22Rv1 (cell line): ENCODE measurements around the gene NRDC.

Source experiments
- ZFX ChIP-seq: fragments of 450-650 bp; IDR thresholded peaks from 2 replicates; pipeline ENCODE4 v1.6.1; 2017; ENCODE audit warnings: antibody characterized with exemption, borderline replicate concordance
- TF ChIP-seq, protein P1 (sequence below): fragments of 450-650 bp; IDR thresholded peaks from 2 replicates; pipeline ENCODE4 v1.5.1; 2017; ENCODE audit warnings: mild to moderate bottlenecking

GRCh38 chr1:51752073-51752948 is 126.2 kb downstream of the NRDC start:
- TF ChIP-seq, protein P1, sequence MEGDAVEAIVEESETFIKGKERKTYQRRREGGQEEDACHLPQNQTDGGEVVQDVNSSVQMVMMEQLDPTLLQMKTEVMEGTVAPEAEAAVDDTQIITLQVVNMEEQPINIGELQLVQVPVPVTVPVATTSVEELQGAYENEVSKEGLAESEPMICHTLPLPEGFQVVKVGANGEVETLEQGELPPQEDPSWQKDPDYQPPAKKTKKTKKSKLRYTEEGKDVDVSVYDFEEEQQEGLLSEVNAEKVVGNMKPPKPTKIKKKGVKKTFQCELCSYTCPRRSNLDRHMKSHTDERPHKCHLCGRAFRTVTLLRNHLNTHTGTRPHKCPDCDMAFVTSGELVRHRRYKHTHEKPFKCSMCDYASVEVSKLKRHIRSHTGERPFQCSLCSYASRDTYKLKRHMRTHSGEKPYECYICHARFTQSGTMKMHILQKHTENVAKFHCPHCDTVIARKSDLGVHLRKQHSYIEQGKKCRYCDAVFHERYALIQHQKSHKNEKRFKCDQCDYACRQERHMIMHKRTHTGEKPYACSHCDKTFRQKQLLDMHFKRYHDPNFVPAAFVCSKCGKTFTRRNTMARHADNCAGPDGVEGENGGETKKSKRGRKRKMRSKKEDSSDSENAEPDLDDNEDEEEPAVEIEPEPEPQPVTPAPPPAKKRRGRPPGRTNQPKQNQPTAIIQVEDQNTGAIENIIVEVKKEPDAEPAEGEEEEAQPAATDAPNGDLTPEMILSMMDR: no peak
- no peak for TF ChIP-seq ZFX
